ENCODE data around the gene CMPK1. TPM values are rescaled to one million over a fixed set of nuclear protein-coding genes. Genes with fewer than 3 reads are reported as not detected.

CMPK1 gene
- total RNA-seq, 4 donors from 2014 or later: 69.9 to 105 (median 99.2) TPM

- Histone ChIP-seq H3K4me1 (peaks cover 0 to 16% (median 0%) of the 10 kb centered on the region in 4 donors), H3K4me3 (no peak overlapping the region), H3K9me3 (no peaks in the 10 kb centered on the region), H3K27me3 (no peaks in the 10 kb centered on the region), H3K27ac (no peak overlapping the region), H3K36me3 (peaks cover 0 to 30% (median 0%) of the 10 kb centered on the region in 3 donors)
- WGBS, 2 donors: 77 to 86% methylated on average over 6 of the region's 6 CpGs
- DNase-seq (ENCODE audit: low spot score in 2 of 2): no peak
- TF ChIP-seq, protein P1, sequence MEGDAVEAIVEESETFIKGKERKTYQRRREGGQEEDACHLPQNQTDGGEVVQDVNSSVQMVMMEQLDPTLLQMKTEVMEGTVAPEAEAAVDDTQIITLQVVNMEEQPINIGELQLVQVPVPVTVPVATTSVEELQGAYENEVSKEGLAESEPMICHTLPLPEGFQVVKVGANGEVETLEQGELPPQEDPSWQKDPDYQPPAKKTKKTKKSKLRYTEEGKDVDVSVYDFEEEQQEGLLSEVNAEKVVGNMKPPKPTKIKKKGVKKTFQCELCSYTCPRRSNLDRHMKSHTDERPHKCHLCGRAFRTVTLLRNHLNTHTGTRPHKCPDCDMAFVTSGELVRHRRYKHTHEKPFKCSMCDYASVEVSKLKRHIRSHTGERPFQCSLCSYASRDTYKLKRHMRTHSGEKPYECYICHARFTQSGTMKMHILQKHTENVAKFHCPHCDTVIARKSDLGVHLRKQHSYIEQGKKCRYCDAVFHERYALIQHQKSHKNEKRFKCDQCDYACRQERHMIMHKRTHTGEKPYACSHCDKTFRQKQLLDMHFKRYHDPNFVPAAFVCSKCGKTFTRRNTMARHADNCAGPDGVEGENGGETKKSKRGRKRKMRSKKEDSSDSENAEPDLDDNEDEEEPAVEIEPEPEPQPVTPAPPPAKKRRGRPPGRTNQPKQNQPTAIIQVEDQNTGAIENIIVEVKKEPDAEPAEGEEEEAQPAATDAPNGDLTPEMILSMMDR (IDR thresholded peaks at IDR 0.05): no peak
- TF ChIP-seq EP300 (IDR thresholded peaks at IDR 0.05) (no peak), POLR2A (IDR thresholded peaks at IDR 0.05) (no peak)
Measured at GRCh38 chr1:47385020-47385419, 51.4 kb downstream of the CMPK1 start.

DNA sequence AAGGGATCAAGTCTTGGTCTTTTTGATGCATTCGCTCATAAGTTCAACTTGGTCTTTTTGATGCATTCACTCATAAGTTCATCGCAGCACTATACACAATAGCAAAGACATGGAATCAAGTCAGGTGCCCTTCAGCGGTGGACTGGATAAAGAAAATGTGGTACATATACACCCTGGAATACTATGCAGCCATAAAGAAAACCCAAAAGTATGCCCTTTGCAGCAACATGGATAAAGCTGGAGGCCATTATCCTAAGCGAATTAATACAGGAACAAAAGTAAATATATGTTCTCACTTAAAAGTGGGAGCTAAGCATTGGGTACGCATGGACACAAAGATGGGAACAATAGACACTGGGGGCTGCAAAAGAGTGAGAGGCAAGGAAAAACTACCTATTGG, 52.7 kb downstream of the CMPK1 start:
- Histone ChIP-seq H3K4me1 (peaks cover 0 to 16% (median 0%) of the 10 kb centered on the region in 4 donors), H3K27ac (no peak overlapping the region), H3K9me3 (no peaks in the 10 kb centered on the region), H3K36me3 (peaks cover 0 to 22% (median 0%) of the 10 kb centered on the region in 3 donors), H3K4me3 (no peak overlapping the region), H3K27me3 (no peaks in the 10 kb centered on the region)
- DNase-seq (ENCODE audit: low spot score in 2 of 2): no peak
- WGBS, 2 donors: 96 to 98% methylated on average over 5 of the region's 5 CpGs
- TF ChIP-seq EP300 (IDR thresholded peaks at IDR 0.05): no peak
- TF ChIP-seq, protein P1 (IDR thresholded peaks at IDR 0.05): no peak
- TF ChIP-seq POLR2A (IDR thresholded peaks at IDR 0.05): no peak

DNA sequence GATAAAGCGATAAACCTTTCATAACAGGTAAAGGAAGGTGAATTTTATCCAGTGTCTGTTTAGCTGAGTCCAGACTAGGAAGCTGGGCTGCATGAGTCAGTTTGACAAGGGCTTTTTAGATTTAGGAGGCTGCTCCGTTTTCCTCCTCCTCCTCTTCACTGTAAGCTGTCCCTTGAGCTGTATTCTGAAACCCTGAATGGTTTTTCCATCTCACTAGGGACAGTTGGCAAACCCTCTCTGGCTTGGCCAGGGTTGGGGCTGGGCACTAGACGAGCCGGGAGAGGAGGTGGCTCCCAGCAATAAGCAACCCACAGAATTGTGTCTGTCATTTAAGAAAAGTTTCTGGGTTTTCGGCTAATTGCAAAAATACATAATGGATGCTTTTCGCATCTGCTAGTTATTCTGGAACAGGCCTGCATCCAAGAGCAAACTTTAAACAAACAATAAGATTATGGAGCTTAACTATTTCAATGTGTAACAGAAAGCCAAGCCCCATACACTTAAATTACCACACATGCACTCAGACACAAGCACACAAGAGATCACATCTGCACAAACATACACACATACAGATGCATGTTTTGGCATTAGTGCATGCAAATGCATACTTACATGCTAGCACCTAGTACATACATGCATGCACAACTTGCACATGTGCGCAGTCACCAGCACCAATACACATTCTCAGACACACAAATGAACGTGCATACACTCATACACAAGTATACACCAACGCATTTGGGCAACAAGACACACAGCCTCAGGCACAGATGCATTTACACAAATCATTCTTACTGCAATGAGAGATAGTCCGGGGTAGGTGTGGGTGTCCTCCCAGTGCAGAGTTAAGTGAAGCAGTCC, 54.7 kb downstream of the CMPK1 start:
- Histone ChIP-seq H3K4me3 (no peak overlapping the region), H3K27ac (no peak overlapping the region), H3K27me3 (no peaks in the 10 kb centered on the region), H3K4me1 (peaks cover 0 to 16% (median 0%) of the 10 kb centered on the region in 4 donors), H3K36me3 (peaks cover 0 to 5% (median 0%) of the 10 kb centered on the region in 3 donors), H3K9me3 (no peaks in the 10 kb centered on the region)
- TF ChIP-seq POLR2A (IDR thresholded peaks at IDR 0.05) (no peak), EP300 (IDR thresholded peaks at IDR 0.05) (no peak)
- TF ChIP-seq, protein P1 (IDR thresholded peaks at IDR 0.05): no peak
- WGBS, 2 donors: 24 to 27% methylated on average over 10 of the region's 10 CpGs
- DNase-seq (ENCODE audit: low spot score in 2 of 2): no peak

DNA sequence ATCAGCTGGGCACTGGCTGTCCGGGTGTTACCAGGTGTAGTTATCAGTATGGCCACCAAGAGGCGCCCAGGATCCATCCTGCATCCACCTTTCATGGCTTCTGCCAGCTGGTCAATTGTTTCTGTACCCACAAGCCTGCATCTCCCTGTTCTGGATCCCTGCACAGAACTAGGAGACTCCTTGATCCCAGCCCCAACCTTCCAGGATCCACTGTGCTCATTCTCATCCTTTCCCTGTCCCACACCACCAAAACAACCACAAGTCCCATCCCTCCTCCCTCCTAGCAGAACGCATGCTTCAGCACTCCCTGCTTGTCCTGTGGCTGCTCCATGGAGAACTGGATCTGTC, 55.3 kb downstream of the CMPK1 start:
- Histone ChIP-seq H3K36me3 (no peaks in the 10 kb centered on the region), H3K9me3 (no peaks in the 10 kb centered on the region), H3K27ac (no peak overlapping the region), H3K4me3 (no peak overlapping the region), H3K27me3 (no peaks in the 10 kb centered on the region), H3K4me1 (peaks cover 0 to 16% (median 0%) of the 10 kb centered on the region in 4 donors)
- 19 to 24% methylated on average over 3 of the region's 3 CpGs for WGBS, 2 donors
- TF ChIP-seq, protein P1 (IDR thresholded peaks at IDR 0.05): peak; percentile 63 to 83 (median 71)
- no peak for TF ChIP-seq POLR2A (IDR thresholded peaks at IDR 0.05)
- DNase-seq (ENCODE audit: low spot score in 2 of 2): peak; percentile 49 to 67

- WGBS, 2 donors: 32 to 56% methylated on average over 2 of the region's 2 CpGs
- Histone ChIP-seq H3K9me3 (no peaks in the 10 kb centered on the region), H3K4me3 (no peak overlapping the region), H3K27me3 (no peaks in the 10 kb centered on the region), H3K4me1 (peaks cover 0 to 16% (median 0%) of the 10 kb centered on the region in 4 donors), H3K27ac (no peak overlapping the region), H3K36me3 (no peaks in the 10 kb centered on the region)
- no peak for DNase-seq (ENCODE audit: low spot score in 2 of 2)
- no peak for TF ChIP-seq POLR2A (IDR thresholded peaks at IDR 0.05)
- TF ChIP-seq, protein P1 (IDR thresholded peaks at IDR 0.05): no peak
- no peak for TF ChIP-seq EP300 (IDR thresholded peaks at IDR 0.05)
Measured at GRCh38 chr1:47389731-47390130, 56.1 kb downstream of the CMPK1 start.
